ENCODE results near the gene ADGRG1. TPM values are rescaled to one million over a fixed set of nuclear protein-coding genes. Genes with fewer than 3 reads are reported as not detected.

ADGRG1 gene
- total RNA-seq, 1 donor from 2014 or later = 13.9 TPM

GRCh38 chr16:57651344-57652333 is 23.2 kb downstream of the ADGRG1 start:
- FAIRE-seq = no peak

GRCh38 chr16:57652695-57653471 is 24.5 kb downstream of the ADGRG1 start:
- Histone ChIP-seq H3K79me2 (ENCODE audit: insufficient read depth, low read length) (no peaks in the 10 kb centered on the region), H3K27me3 (ENCODE audit: insufficient read depth, low read length) (no peaks in the 10 kb centered on the region), H3K27ac (ENCODE audit: low read depth, low read length) (no peak overlapping the region), H2AFZ (ENCODE audit: low read depth, low read length) (peak overlapping the region; percentile 58), H3K36me3 (ENCODE audit: insufficient read depth, low read length) (no peaks in the 10 kb centered on the region), H3K4me1 (ENCODE audit: insufficient read depth, low read length) (peaks cover 16% of the 10 kb centered on the region), H3K9me3 (ENCODE audit: insufficient read depth, low read depth, low read length) (no peaks in the 10 kb centered on the region), H3K4me3 (ENCODE audit: insufficient read depth, low read depth, low read length) (no peak overlapping the region), H3K9ac (ENCODE audit: low read length) (no peak overlapping the region), H3K4me2 (ENCODE audit: low read length) (no peak overlapping the region), H4K20me1 (ENCODE audit: insufficient read depth, low read length) (no peaks in the 10 kb centered on the region)
- Mint-ChIP-seq H3K9me3 (ENCODE audit: unreplicated experiment) (no peaks in the 10 kb centered on the region), H3K4me1 (ENCODE audit: low read depth, unreplicated experiment) (peaks cover 9% of the 10 kb centered on the region), H3K27ac (ENCODE audit: unreplicated experiment) (no peak overlapping the region), H3K36me3 (ENCODE audit: low read depth, unreplicated experiment) (peaks cover 2% of the 10 kb centered on the region), H3K27me3 (ENCODE audit: low read depth, unreplicated experiment) (peaks cover 4% of the 10 kb centered on the region), H3K4me3 (ENCODE audit: unreplicated experiment) (no peak overlapping the region)
- no peak for TF ChIP-seq CTCF (IDR thresholded peaks at IDR 0.05; ENCODE audit: insufficient read depth, low read depth, low read length)
- no peak for TF ChIP-seq EZH2 (IDR thresholded peaks at IDR 0.05; ENCODE audit: insufficient read depth, low read length)
- FAIRE-seq = no peak
- DNase-seq (ENCODE audit: low read depth) = no peak

More at GRCh38 chr16:57651344-57652333, 23.2 kb downstream of the ADGRG1 start:
- no peak for DNase-seq (ENCODE audit: low read depth)
- Histone ChIP-seq H3K9me3 (ENCODE audit: insufficient read depth, low read depth, low read length) (no peaks in the 10 kb centered on the region), H3K36me3 (ENCODE audit: insufficient read depth, low read length) (no peaks in the 10 kb centered on the region), H2AFZ (ENCODE audit: low read depth, low read length) (no peak overlapping the region), H3K79me2 (ENCODE audit: insufficient read depth, low read length) (no peaks in the 10 kb centered on the region), H3K4me3 (ENCODE audit: insufficient read depth, low read depth, low read length) (no peak overlapping the region), H3K27ac (ENCODE audit: low read depth, low read length) (no peak overlapping the region), H3K4me2 (ENCODE audit: low read length) (no peak overlapping the region), H3K9ac (ENCODE audit: low read length) (no peak overlapping the region), H3K27me3 (ENCODE audit: insufficient read depth, low read length) (no peaks in the 10 kb centered on the region), H4K20me1 (ENCODE audit: insufficient read depth, low read length) (no peaks in the 10 kb centered on the region), H3K4me1 (ENCODE audit: insufficient read depth, low read length) (peaks cover 22% of the 10 kb centered on the region)
- peaks cover 9% of the 10 kb centered on the region for H3K4me1 Mint-ChIP-seq (ENCODE audit: low read depth, unreplicated experiment)
- no peaks in the 10 kb centered on the region for H3K9me3 Mint-ChIP-seq (ENCODE audit: unreplicated experiment)
- H3K27ac Mint-ChIP-seq (ENCODE audit: unreplicated experiment) = peak overlapping the region; percentile 19
- no peaks in the 10 kb centered on the region for H3K36me3 Mint-ChIP-seq (ENCODE audit: low read depth, unreplicated experiment)
- TF ChIP-seq CTCF (IDR thresholded peaks at IDR 0.05; ENCODE audit: insufficient read depth, low read depth, low read length) (no peak), EZH2 (IDR thresholded peaks at IDR 0.05; ENCODE audit: insufficient read depth, low read length) (no peak)
- peaks cover 4% of the 10 kb centered on the region for H3K27me3 Mint-ChIP-seq (ENCODE audit: low read depth, unreplicated experiment)
- H3K4me3 Mint-ChIP-seq (ENCODE audit: unreplicated experiment) = no peak overlapping the region
